GM23338 (cell line): ENCODE measurements around the gene BICC1. TPM values are rescaled to one million over a fixed set of nuclear protein-coding genes. Genes with fewer than 3 reads are reported as not detected.

Experiments
- ATAC-seq: fragments of 200-7000 bp; cut with Tn5 transposase; 3 replicates; pipeline ENCODE4 v1.9.1; 2020
- DNase-seq: peaks from one replicate; pipeline ENCODE4 v3.0.0-alpha.2; 2015; ENCODE audit warnings: low spot score
- H2AFZ ChIP-seq: fragments of 200-600 bp; sonication (generic); 2 replicates; pipeline ENCODE4 v1.8.0; 2016; ENCODE audit warnings: antibody characterized with exemption, mild to moderate bottlenecking, moderate library complexity
- H3F3A ChIP-seq: fragments of 200-600 bp; sonication (generic); replicated peaks from 2 replicates; pipeline ENCODE4 v1.8.0; 2017; ENCODE audit warnings: antibody characterized with exemption, mixed run types, low read depth
- H3K27ac ChIP-seq: fragments of 200-600 bp; sonication (generic); 2 replicates; pipeline ENCODE4 v1.6.1; 2016; ENCODE audit warnings: low read depth
- H3K27me3 ChIP-seq: fragments of 200-600 bp; sonication (generic); 2 replicates; pipeline ENCODE4 v1.8.0; 2016; ENCODE audit warnings: mild to moderate bottlenecking, mixed run types, moderate library complexity; ENCODE audit not compliant: insufficient read depth
- H3K36me3 ChIP-seq: fragments of 200-600 bp; sonication (generic); 2 replicates; pipeline ENCODE4 v1.8.0; 2016; ENCODE audit warnings: mild to moderate bottlenecking; ENCODE audit not compliant: insufficient read depth
- H3K4me1 ChIP-seq: fragments of 200-600 bp; sonication (generic); 2 replicates; pipeline ENCODE4 v1.8.0; 2016; ENCODE audit warnings: mild to moderate bottlenecking, moderate library complexity; ENCODE audit not compliant: insufficient read depth
- H3K4me2 ChIP-seq: fragments of 200-600 bp; sonication (generic); 2 replicates; pipeline ENCODE4 v1.7.1; 2017; ENCODE audit warnings: mixed run types
- H3K4me3 ChIP-seq: fragments of 200-600 bp; sonication (generic); 2 replicates; pipeline ENCODE4 v1.6.1; 2016; ENCODE audit warnings: mixed run types
- H3K79me2 ChIP-seq: fragments of 200-600 bp; sonication (generic); replicated peaks from 2 replicates; pipeline ENCODE4 v1.8.0; 2017; ENCODE audit warnings: mild to moderate bottlenecking; ENCODE audit not compliant: insufficient read depth
- H3K9me2 ChIP-seq: fragments of 200-600 bp; sonication (generic); 2 replicates; pipeline ENCODE4 v1.8.0; 2017; ENCODE audit not compliant: insufficient read depth
- H4K20me1 ChIP-seq: fragments of 200-600 bp; sonication (generic); replicated peaks from 2 replicates; pipeline ENCODE4 v1.8.0; 2017; ENCODE audit warnings: mild to moderate bottlenecking; ENCODE audit not compliant: insufficient read depth
- H3K27ac Mint-ChIP-seq: 2 replicates; pipeline ENCODE4 v1.8.0; 2020; ENCODE audit warnings: inconsistent platforms, mild to moderate bottlenecking, moderate library complexity, mixed read lengths
- H3K27me3 Mint-ChIP-seq: 3 replicates; pipeline ENCODE4 v1.8.0; 2022; ENCODE audit warnings: low read depth, mild to moderate bottlenecking, moderate library complexity, mixed read lengths, inconsistent platforms; ENCODE audit not compliant: insufficient read depth, poor library complexity
- H3K36me3 Mint-ChIP-seq: 3 replicates; pipeline ENCODE4 v1.8.0; 2021; ENCODE audit warnings: low read depth, mild to moderate bottlenecking, inconsistent platforms, moderate library complexity, mixed read lengths
- H3K4me1 Mint-ChIP-seq: 3 replicates; pipeline ENCODE4 v1.8.0; 2020; ENCODE audit warnings: mild to moderate bottlenecking, inconsistent platforms, mixed read lengths
- H3K4me3 Mint-ChIP-seq: 3 replicates; pipeline ENCODE4 v1.8.0; 2021; ENCODE audit warnings: moderate library complexity, mild to moderate bottlenecking, inconsistent platforms, mixed read lengths
- H3K9me3 Mint-ChIP-seq: 3 replicates; pipeline ENCODE4 v1.8.0; 2020; ENCODE audit warnings: moderate library complexity, mild to moderate bottlenecking, inconsistent platforms, mixed read lengths
- CREB1 ChIP-seq: fragments of 250-450 bp; sonication (Bioruptor Pico); IDR thresholded peaks from 2 replicates; pipeline ENCODE4 v1.5.0; 2020; ENCODE audit warnings: low read depth, mild to moderate bottlenecking, moderate library complexity
- CTCF ChIP-seq, 2 experiments: fragments of 200-600 bp in 1 of 2; sonication (generic) in 1 of 2; conservative IDR thresholded peaks; 2 replicates each; pipeline versions ENCODE4 v1.5.1 to v1.6.1; 2016 to 2017; ENCODE audit warnings: antibody characterized with exemption in 2 of 2, low read depth in 2 of 2, mild to moderate bottlenecking in 2 of 2, moderate library complexity in 1 of 2
- EZH2 ChIP-seq: fragments of 200-600 bp; sonication (generic); IDR thresholded peaks from one replicate; pipeline ENCODE4 v1.8.0; 2017; ENCODE audit warnings: antibody characterized with exemption, mild to moderate bottlenecking, low read depth; ENCODE audit not compliant: unreplicated experiment
- EZH2phosphoT487 ChIP-seq: fragments of 200-600 bp; sonication (generic); IDR thresholded peaks from one replicate; pipeline ENCODE4 v1.8.1; 2018; ENCODE audit warnings: antibody characterized with exemption; ENCODE audit not compliant: unreplicated experiment
- JUNB ChIP-seq: IDR thresholded peaks from one replicate; pipeline ENCODE4 v1.6.1; 2016; ENCODE audit warnings: antibody characterized with exemption; ENCODE audit not compliant: unreplicated experiment
- NANOG ChIP-seq: IDR thresholded peaks from 2 replicates; pipeline ENCODE4 v1.6.1; 2016; ENCODE audit warnings: antibody characterized with exemption, borderline replicate concordance
- POLR2AphosphoS5 ChIP-seq: IDR thresholded peaks from 2 replicates; pipeline ENCODE4 v1.6.1; 2016; ENCODE audit warnings: antibody characterized with exemption, low read depth
- STAT1 ChIP-seq: IDR thresholded peaks from one replicate; pipeline ENCODE4 v1.6.1; 2016; ENCODE audit warnings: antibody characterized with exemption; ENCODE audit not compliant: unreplicated experiment
- ZNF114 ChIP-seq: fragments of 250-450 bp; sonication (Bioruptor Pico); IDR thresholded peaks from 2 replicates; pipeline ENCODE4 v1.5.0; 2020; ENCODE audit warnings: mild to moderate bottlenecking, moderate library complexity
- ZNF331 ChIP-seq: fragments of 250-450 bp; sonication (Bioruptor Pico); IDR thresholded peaks from 2 replicates; pipeline ENCODE4 v1.5.0; 2020; ENCODE audit warnings: low read depth, mild to moderate bottlenecking, moderate library complexity
- polyA plus RNA-seq: library from polyadenylated mRNA; unstranded; fragments of >200 nt; fragmentation: Nextera tagmentation; extraction: Ambion mirVana; gene quantifications from 2 replicates; pipeline ENCODE4 v1.2.1, GENCODE V29; 2016
- total RNA-seq: library from RNA; depleted of rRNA; stranded (reverse); fragments of >200 nt; shearing (Covaris generic); gene quantifications from 2 replicates; pipeline ENCODE4 v1.2.3, GENCODE V29; 2014
- TF ChIP-seq, protein P1 (sequence below): IDR thresholded peaks from 2 replicates; pipeline ENCODE4 v1.6.1; 2016; ENCODE audit warnings: antibody characterized with exemption
- TF ChIP-seq, protein P2 (sequence below): IDR thresholded peaks from one replicate; pipeline ENCODE4 v1.6.1; 2018; ENCODE audit warnings: antibody characterized with exemption; ENCODE audit not compliant: unreplicated experiment

Gene BICC1
- total and polyA plus RNA-seq, 2 experiments from 2014 or later: 1.3 to 2.2 TPM

- no peaks in the 10 kb centered on the region for H3K36me3 ChIP-seq
- DNase-seq: no peak
- Mint-ChIP-seq H3K27me3 (peaks cover 3% of the 10 kb centered on the region), H3K4me3 (no peak overlapping the region), H3K4me1 (peaks cover 12% of the 10 kb centered on the region; the same call in 2 of the 3 replicates), H3K9me3 (no peaks in the 10 kb centered on the region), H3K27ac (no peak overlapping the region), H3K36me3 (no peaks in the 10 kb centered on the region)
- ATAC-seq: no peak
- no peak overlapping the region for H2AFZ ChIP-seq
- H3F3A ChIP-seq: no peaks in the 10 kb centered on the region
- no peaks in the 10 kb centered on the region for H3K79me2 ChIP-seq
- TF ChIP-seq JUNB (no peak), STAT1 (no peak), EZH2phosphoT487 (no peak), CTCF (conservative IDR thresholded peaks at IDR 0.05; ENCODE audit: low read depth in 2 of 2) (no peak)
- TF ChIP-seq, protein P1, sequence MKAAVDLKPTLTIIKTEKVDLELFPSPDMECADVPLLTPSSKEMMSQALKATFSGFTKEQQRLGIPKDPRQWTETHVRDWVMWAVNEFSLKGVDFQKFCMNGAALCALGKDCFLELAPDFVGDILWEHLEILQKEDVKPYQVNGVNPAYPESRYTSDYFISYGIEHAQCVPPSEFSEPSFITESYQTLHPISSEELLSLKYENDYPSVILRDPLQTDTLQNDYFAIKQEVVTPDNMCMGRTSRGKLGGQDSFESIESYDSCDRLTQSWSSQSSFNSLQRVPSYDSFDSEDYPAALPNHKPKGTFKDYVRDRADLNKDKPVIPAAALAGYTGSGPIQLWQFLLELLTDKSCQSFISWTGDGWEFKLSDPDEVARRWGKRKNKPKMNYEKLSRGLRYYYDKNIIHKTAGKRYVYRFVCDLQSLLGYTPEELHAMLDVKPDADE: no peak
- H3K27me3 ChIP-seq: no peaks in the 10 kb centered on the region
- H3K4me2 ChIP-seq: no peak overlapping the region
- no peak overlapping the region for H3K27ac ChIP-seq
- 0 out of 2 replicates have a peak, but pooled peaks cover 6% of the 10 kb centered on the region for H3K4me1 ChIP-seq
- no peak overlapping the region for H3K4me3 ChIP-seq
- no peaks in the 10 kb centered on the region for H3K9me2 ChIP-seq
- no peaks in the 10 kb centered on the region for H4K20me1 ChIP-seq
These were observed 245.6 kb downstream of the BICC1 start for GRCh38 chr10:58758321-58758720.

- Histone ChIP-seq H4K20me1 (no peaks in the 10 kb centered on the region), H3K79me2 (no peaks in the 10 kb centered on the region), H3K4me1 (no peaks in the 10 kb centered on the region), H3K36me3 (no peaks in the 10 kb centered on the region), H3K9me2 (no peaks in the 10 kb centered on the region), H3F3A (no peaks in the 10 kb centered on the region), H3K4me3 (no peak overlapping the region), H3K27me3 (no peaks in the 10 kb centered on the region), H3K4me2 (no peak overlapping the region), H2AFZ (no peak overlapping the region), H3K27ac (no peak overlapping the region)
- no peak for ATAC-seq
- TF ChIP-seq NANOG: no peak
- TF ChIP-seq ZNF331 (CRISPR knock-in tag): no peak
- TF ChIP-seq, protein P1: no peak
- no peak for TF ChIP-seq JUNB
- TF ChIP-seq STAT1: no peak
- no peak for TF ChIP-seq POLR2AphosphoS5
- no peak for TF ChIP-seq CTCF (conservative IDR thresholded peaks at IDR 0.05; ENCODE audit: low read depth in 2 of 2)
- TF ChIP-seq EZH2phosphoT487: no peak
- TF ChIP-seq, protein P2, sequence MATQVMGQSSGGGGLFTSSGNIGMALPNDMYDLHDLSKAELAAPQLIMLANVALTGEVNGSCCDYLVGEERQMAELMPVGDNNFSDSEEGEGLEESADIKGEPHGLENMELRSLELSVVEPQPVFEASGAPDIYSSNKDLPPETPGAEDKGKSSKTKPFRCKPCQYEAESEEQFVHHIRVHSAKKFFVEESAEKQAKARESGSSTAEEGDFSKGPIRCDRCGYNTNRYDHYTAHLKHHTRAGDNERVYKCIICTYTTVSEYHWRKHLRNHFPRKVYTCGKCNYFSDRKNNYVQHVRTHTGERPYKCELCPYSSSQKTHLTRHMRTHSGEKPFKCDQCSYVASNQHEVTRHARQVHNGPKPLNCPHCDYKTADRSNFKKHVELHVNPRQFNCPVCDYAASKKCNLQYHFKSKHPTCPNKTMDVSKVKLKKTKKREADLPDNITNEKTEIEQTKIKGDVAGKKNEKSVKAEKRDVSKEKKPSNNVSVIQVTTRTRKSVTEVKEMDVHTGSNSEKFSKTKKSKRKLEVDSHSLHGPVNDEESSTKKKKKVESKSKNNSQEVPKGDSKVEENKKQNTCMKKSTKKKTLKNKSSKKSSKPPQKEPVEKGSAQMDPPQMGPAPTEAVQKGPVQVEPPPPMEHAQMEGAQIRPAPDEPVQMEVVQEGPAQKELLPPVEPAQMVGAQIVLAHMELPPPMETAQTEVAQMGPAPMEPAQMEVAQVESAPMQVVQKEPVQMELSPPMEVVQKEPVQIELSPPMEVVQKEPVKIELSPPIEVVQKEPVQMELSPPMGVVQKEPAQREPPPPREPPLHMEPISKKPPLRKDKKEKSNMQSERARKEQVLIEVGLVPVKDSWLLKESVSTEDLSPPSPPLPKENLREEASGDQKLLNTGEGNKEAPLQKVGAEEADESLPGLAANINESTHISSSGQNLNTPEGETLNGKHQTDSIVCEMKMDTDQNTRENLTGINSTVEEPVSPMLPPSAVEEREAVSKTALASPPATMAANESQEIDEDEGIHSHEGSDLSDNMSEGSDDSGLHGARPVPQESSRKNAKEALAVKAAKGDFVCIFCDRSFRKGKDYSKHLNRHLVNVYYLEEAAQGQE: no peak
- no peak for TF ChIP-seq CREB1 (CRISPR knock-in tag)
- no peak for TF ChIP-seq EZH2
- no peak for TF ChIP-seq ZNF114 (CRISPR knock-in tag)
- Mint-ChIP-seq H3K27me3 (peaks cover 3% of the 10 kb centered on the region), H3K27ac (no peak overlapping the region), H3K4me1 (no peaks in the 10 kb centered on the region), H3K4me3 (no peak overlapping the region), H3K36me3 (no peaks in the 10 kb centered on the region), H3K9me3 (no peaks in the 10 kb centered on the region; the same call in 2 of the 3 replicates)
- no peak for DNase-seq
These were observed 251.5 kb downstream of the BICC1 start for GRCh38 chr10:58764087-58764747.
